GM12864 (cell line): ENCODE measurements around the gene PTPRC.
A peak's percentile ranks its signal among the peaks of the same experiment; 100 is the strongest.

Experiments
- DNase-seq: peaks from one replicate; pipeline ENCODE4 v3.0.0-alpha.2; 2011; ENCODE audit warnings: low read depth
- H3K4me3 ChIP-seq: 2 replicates; pipeline ENCODE4 v1.5.1; 2011; ENCODE audit warnings: mild to moderate bottlenecking, low read depth, low read length, control low read depth
- TF ChIP-seq, protein P1 (sequence below): IDR thresholded peaks from 2 replicates; pipeline ENCODE4 v1.5.1; 2011; ENCODE audit warnings: low read depth, mild to moderate bottlenecking, moderate library complexity, low read length, control low read depth, inconsistent platforms; ENCODE audit errors: missing control alignments

The PTPRC gene

DNA sequence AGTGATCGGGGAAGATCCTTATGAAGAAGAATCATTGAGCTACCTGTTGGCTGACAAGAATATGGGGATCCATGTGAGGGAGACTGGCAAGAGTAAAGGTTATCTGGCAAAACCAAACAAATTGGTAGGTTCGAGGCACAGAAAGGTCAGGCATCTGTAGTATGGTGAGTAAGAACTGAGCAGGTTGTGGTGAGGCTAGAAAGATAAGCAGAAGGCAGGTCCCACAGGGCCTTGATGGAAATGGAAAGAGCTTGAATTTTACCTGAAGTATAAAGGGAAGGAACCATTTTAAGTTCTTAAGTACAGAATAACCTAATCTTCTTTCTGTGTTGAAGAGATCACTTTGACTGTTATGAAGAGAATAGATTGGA, 11.1 kb downstream of the PTPRC start:
- no peak overlapping the region for H3K4me3 ChIP-seq
- DNase-seq = no peak
- TF ChIP-seq, protein P1, sequence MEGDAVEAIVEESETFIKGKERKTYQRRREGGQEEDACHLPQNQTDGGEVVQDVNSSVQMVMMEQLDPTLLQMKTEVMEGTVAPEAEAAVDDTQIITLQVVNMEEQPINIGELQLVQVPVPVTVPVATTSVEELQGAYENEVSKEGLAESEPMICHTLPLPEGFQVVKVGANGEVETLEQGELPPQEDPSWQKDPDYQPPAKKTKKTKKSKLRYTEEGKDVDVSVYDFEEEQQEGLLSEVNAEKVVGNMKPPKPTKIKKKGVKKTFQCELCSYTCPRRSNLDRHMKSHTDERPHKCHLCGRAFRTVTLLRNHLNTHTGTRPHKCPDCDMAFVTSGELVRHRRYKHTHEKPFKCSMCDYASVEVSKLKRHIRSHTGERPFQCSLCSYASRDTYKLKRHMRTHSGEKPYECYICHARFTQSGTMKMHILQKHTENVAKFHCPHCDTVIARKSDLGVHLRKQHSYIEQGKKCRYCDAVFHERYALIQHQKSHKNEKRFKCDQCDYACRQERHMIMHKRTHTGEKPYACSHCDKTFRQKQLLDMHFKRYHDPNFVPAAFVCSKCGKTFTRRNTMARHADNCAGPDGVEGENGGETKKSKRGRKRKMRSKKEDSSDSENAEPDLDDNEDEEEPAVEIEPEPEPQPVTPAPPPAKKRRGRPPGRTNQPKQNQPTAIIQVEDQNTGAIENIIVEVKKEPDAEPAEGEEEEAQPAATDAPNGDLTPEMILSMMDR = no peak

DNA sequence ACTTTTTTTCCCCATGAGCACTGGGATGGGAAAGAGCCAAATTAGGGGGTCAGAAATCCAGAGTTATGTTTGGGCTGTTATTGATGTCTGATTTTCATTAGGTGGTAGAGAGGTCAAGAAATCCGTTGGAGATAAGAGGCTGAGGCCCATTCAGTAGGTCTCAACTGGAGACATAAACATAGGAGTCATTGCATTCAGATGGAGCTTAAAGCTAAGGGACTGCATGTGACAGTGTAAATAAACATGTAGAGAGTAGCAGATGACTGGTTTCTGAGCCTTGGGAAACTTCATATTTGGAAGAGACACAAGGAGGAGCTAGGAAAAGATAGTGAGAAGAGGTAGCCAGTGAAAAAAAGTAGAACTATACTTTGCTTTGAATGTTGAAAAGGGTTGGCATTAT, 11.7 kb downstream of the PTPRC start:
- no peak overlapping the region for H3K4me3 ChIP-seq
- DNase-seq = no peak
- TF ChIP-seq, protein P1 = no peak

DNA sequence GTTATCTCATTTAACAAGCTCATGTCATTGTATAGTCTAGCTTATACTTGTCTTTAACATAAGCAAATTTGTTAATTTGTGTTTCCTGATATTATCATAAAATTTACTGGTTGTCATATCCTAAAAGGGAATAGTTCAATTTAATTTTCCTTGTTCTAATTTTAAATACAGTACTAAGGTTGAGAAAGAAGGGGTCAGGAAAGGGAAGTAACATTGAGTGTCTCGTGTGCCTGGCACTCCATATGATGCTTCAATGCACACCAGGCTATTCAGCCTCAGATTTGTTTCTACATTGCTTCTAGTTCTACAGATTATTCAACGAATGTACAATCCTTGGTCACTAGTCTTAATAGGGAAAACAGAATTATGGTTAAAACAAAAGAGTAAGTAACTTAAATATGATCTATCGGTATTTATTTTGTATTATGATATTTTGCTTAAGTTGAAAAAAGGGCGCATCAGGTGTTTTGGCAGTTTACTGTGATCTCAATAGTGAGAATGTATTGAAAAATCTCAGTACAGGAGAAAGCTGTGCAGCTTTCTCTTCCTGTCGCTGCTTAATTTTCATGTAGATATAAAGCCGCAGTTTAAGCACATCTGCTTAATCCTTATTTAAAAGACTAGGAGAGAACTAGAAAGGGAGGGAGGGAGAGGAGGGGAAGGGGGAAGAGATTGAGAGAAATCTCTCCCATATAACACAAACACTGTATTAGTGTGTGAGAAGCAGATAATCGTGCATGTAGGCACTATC, 13.0 kb downstream of the PTPRC start:
- DNase-seq = no peak
- H3K4me3 ChIP-seq = peak overlapping the region; percentile 40; the same call in 1 of the 2 replicates
- TF ChIP-seq, protein P1 = no peak

DNA sequence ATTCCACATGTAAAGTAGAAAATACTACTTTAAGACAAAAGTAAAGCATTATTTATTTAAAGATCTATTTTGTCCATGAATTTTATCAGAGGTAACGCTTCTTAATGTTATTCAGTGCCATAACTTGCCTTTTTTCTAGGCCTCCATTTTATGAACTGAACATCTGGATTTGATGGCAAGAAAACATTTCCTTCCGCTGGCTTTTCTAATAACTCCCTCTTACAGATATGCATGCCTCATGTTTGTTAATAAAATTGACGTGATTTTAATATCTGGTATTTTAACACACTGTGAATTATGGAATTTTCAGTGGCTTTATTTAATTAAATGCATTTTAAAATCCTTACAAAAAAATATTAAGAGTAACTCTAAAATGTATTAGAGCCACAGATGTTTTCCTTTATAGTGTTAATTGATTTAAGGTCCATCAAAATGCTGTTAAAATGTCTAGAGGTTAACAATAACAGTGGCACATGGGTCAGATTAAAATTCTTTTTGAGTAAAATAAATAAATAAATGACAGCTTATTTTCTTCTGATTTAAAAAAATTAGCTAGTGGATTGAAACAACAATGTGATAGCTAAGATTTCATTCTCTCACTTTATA, 15.1 kb downstream of the PTPRC start:
- no peak overlapping the region for H3K4me3 ChIP-seq
- TF ChIP-seq, protein P1 = no peak
- DNase-seq = no peak

DNA sequence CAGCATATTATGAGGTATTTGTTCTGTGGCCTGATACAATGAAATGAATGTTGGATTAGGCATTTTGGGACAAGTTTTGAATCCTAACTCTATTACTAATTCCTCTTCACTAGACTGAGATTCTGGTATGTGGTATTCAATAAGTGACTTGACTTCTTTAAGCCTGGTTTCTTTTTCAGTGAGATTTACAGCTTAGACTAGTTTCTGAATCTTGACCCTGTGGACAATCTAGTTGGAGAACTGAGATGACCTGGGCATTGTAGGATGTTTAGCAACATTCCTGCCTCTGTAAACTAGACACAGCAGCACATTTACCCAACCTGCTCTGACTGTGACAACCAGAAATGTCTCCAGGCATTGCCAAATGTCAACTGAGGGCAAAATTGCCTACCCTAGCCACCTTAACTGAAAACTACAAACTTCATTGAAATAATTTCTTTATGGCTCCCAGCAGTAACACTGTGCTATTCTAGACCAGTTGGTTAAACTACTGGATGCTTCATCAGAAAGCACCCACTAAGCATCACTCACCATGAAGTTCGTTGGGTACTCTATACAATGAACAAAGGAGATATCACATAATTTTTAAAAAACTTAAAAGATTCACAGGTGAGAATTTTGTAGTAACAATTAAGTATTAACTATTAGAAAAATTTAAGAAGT, 16.8 kb downstream of the PTPRC start:
- TF ChIP-seq, protein P1 = no peak
- no peak for DNase-seq
- peak overlapping the region; percentile 39 for H3K4me3 ChIP-seq

DNA sequence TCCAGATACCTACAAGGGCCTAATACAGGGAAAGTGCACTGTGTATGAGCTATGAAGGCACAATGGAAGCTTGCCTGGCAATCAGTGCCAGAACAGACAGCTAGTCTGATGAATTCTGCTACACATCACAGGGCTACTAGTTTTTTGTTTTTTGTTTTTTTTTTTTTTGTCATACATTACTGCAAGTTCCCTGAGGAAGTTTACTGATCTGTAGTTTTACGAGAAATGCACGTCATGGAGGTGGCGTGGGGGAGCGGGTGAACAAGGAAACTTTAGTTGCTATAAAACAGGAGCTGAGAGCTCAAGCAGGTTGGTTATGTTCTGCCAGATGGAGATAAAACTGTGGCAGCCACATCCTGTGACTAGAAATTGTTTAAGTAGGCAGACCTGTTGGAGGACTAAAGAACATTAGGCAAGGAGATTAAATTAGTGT, 17.7 kb downstream of the PTPRC start:
- peak overlapping the region; percentile 2; the same call in 1 of the 2 replicates for H3K4me3 ChIP-seq
- TF ChIP-seq, protein P1 = no peak
- no peak for DNase-seq
